Natural killer cell (primary cell): ENCODE results near the gene TNFSF12. TPM values are rescaled to one million over a fixed set of nuclear protein-coding genes. Genes with fewer than 3 reads are reported as not detected.

Experiments used
- ATAC-seq, 3 donors: fragments of 150-1000 bp in 2 of 3; fragments of 200-7000 bp in 1 of 3; cut with Tn5 transposase; 1 replicate in 1 of 3; 2 replicates in 2 of 3; pipeline ENCODE4 v1.10.0; 2021; ENCODE audit warnings: mild to moderate bottlenecking in 2 of 3, moderate library complexity in 2 of 3
- DNase-seq, 2 donors: peaks; one replicate each; pipeline versions ENCODE4 v3.0.0 to v3.0.0-alpha.2; 2013 to 2021; ENCODE audit warnings: mixed read lengths in 1 of 2
- H3K27ac ChIP-seq: one replicate; pipeline ENCODE4 v1.5.1; 2013; ENCODE audit warnings: mild to moderate bottlenecking, low read length
- H3K27me3 ChIP-seq: one replicate; pipeline ENCODE4 v1.6.1; 2013; ENCODE audit warnings: low read length; ENCODE audit not compliant: control insufficient read depth, insufficient read depth
- H3K36me3 ChIP-seq: one replicate; pipeline ENCODE4 v1.6.1; 2013; ENCODE audit warnings: low read length; ENCODE audit not compliant: control insufficient read depth, insufficient read depth
- H3K4me1 ChIP-seq: one replicate; pipeline ENCODE4 v1.6.1; 2013; ENCODE audit warnings: low read length; ENCODE audit not compliant: control insufficient read depth, insufficient read depth
- H3K4me3 ChIP-seq: one replicate; pipeline ENCODE4 v1.5.1; 2013; ENCODE audit warnings: low read length
- H3K9me3 ChIP-seq: one replicate; pipeline ENCODE4 v1.6.1; 2013; ENCODE audit warnings: low read length; ENCODE audit not compliant: control insufficient read depth, insufficient read depth
- H3K27ac Mint-ChIP-seq, 2 donors: one replicate each; pipeline ENCODE4 v1.8.0; 2022; ENCODE audit warnings: mild to moderate bottlenecking in 2 of 2, mixed read lengths in 2 of 2, moderate library complexity in 1 of 2
- H3K27me3 Mint-ChIP-seq, 2 donors: one replicate each; pipeline ENCODE4 v1.8.0; 2022; ENCODE audit warnings: low read depth in 2 of 2, mixed read lengths in 2 of 2
- H3K36me3 Mint-ChIP-seq: one replicate; pipeline ENCODE4 v1.8.0; 2022; ENCODE audit warnings: mixed read lengths
- H3K4me1 Mint-ChIP-seq, 2 donors: one replicate each; pipeline ENCODE4 v1.8.0; 2022; ENCODE audit warnings: mixed read lengths in 2 of 2
- H3K4me3 Mint-ChIP-seq: one replicate; pipeline ENCODE4 v1.8.0; 2022; ENCODE audit warnings: mild to moderate bottlenecking, moderate library complexity, mixed read lengths
- H3K9me3 Mint-ChIP-seq, 2 donors: one replicate each; pipeline ENCODE4 v1.8.0; 2022; ENCODE audit warnings: mixed read lengths in 2 of 2
- WGBS: methylation state at CpG from one replicate; pipeline ENCODE4 v1.1.7; 2013; ENCODE audit warnings: missing lambda C conversion rate; ENCODE audit not compliant: insufficient coverage; 5-methylcytosine and 5-hydroxymethylcytosine counted together
- intact Hi-C: fragments of 100-400 bp; cut with micrococcal nuclease; formaldehyde crosslinking; loops from one replicate; pipeline ENCODE4 v1.14.2; 2022
- total RNA-seq, 4 donors: library from RNA; stranded (reverse); fragments of 120-200 nt in 1 of 4; gene quantifications; one replicate each; pipeline versions ENCODE4 v1.2.3 to v1.2.4, GENCODE V29; 2013 to 2022
- TF ChIP-seq, protein P1 (sequence below): fragments of 200-600 bp; IDR thresholded peaks from one replicate; pipeline ENCODE4 v1.8.0; 2022; ENCODE audit warnings: antibody characterized with exemption

TNFSF12 gene
- total RNA-seq, 3 donors from 2014 or later (not counting 1 experiment from before 2014, with no cell fraction given), result 49.1 to 62.6 (median 60.3) TPM

- intact Hi-C loops, result loop anchor here (1.0 to 2.0 kb wide), 2 partner anchors 75 to 310 kb away; no protein-coding TSS in a partner anchor
- ATAC-seq (peak in 1 of 3 donors; percentile 3), DNase-seq (peak in 1 of 2 donors; percentile 23)
- TF ChIP-seq, protein P1, sequence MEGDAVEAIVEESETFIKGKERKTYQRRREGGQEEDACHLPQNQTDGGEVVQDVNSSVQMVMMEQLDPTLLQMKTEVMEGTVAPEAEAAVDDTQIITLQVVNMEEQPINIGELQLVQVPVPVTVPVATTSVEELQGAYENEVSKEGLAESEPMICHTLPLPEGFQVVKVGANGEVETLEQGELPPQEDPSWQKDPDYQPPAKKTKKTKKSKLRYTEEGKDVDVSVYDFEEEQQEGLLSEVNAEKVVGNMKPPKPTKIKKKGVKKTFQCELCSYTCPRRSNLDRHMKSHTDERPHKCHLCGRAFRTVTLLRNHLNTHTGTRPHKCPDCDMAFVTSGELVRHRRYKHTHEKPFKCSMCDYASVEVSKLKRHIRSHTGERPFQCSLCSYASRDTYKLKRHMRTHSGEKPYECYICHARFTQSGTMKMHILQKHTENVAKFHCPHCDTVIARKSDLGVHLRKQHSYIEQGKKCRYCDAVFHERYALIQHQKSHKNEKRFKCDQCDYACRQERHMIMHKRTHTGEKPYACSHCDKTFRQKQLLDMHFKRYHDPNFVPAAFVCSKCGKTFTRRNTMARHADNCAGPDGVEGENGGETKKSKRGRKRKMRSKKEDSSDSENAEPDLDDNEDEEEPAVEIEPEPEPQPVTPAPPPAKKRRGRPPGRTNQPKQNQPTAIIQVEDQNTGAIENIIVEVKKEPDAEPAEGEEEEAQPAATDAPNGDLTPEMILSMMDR, result no peak
- Mint-ChIP-seq H3K36me3 (peaks cover 7% of the 10 kb centered on the region), H3K4me1 (peaks cover 0 to under 1% of the 10 kb centered on the region in 2 donors), H3K4me3 (no peak within 1 kb of the TSS), H3K27me3 (no peaks in the 10 kb centered on the region), H3K27ac (peak within 1 kb of the TSS; percentile 4 to 46), H3K9me3 (no peaks in the 10 kb centered on the region)
- 83% methylated on average over 22 of the region's 24 CpGs for WGBS
- Histone ChIP-seq H3K4me1 (peaks cover 8% of the 10 kb centered on the region), H3K27me3 (no peaks in the 10 kb centered on the region), H3K4me3 (no peak within 1 kb of the TSS), H3K27ac (no peak within 1 kb of the TSS), H3K36me3 (peaks cover 48% of the 10 kb centered on the region), H3K9me3 (no peaks in the 10 kb centered on the region)
Observed at GRCh38 chr17:7589891-7590691, 41.2 kb downstream of the TNFSF12 start, which contains the start of gene SOX15. Gene SOX15 (minus strand): TSS chr17:7590094. CDS start chr17:7589676, 418 bp downstream.

- ATAC-seq (no peak), DNase-seq (no peak)
- H3K27ac ChIP-seq, result no peak overlapping the region
- H3K4me1 Mint-ChIP-seq, result no peaks in the 10 kb centered on the region
- peak overlapping the region; percentile 4 to 46 for H3K27ac Mint-ChIP-seq
- no peak overlapping the region for H3K4me3 ChIP-seq
- H3K36me3 Mint-ChIP-seq, result peaks cover 14% of the 10 kb centered on the region
- intact Hi-C loops, result no loop called here
- H3K9me3 Mint-ChIP-seq, result no peaks in the 10 kb centered on the region
- 93% methylated on average over 4 of the region's 4 CpGs for WGBS
- H3K4me3 Mint-ChIP-seq, result no peak overlapping the region
- H3K4me1 ChIP-seq, result peaks cover 8% of the 10 kb centered on the region
- H3K27me3 Mint-ChIP-seq, result no peaks in the 10 kb centered on the region
- H3K36me3 ChIP-seq, result peaks cover 54% of the 10 kb centered on the region
- H3K9me3 ChIP-seq, result no peaks in the 10 kb centered on the region
- TF ChIP-seq, protein P1, result no peak
- H3K27me3 ChIP-seq, result no peaks in the 10 kb centered on the region
Observed at GRCh38 chr17:7590743-7591142, 41.9 kb downstream of the TNFSF12 start.

GRCh38 chr17:7591596-7591995 is 42.7 kb downstream of the TNFSF12 start:
- H3K27me3 ChIP-seq, result no peaks in the 10 kb centered on the region
- H3K4me3 ChIP-seq, result no peak overlapping the region
- TF ChIP-seq, protein P1, result no peak
- no peak for DNase-seq
- 100% methylated on average over 1 of the region's 5 CpGs for WGBS
- no peak overlapping the region for H3K4me3 Mint-ChIP-seq
- no peaks in the 10 kb centered on the region for H3K9me3 ChIP-seq
- no peaks in the 10 kb centered on the region for H3K4me1 Mint-ChIP-seq
- intact Hi-C loops, result no loop called here
- H3K27ac Mint-ChIP-seq, result peak overlapping the region in 1 of 2 donors; percentile 4
- no peaks in the 10 kb centered on the region for H3K9me3 Mint-ChIP-seq
- H3K27me3 Mint-ChIP-seq, result no peaks in the 10 kb centered on the region
- ATAC-seq, result no peak
- peaks cover 8% of the 10 kb centered on the region for H3K4me1 ChIP-seq
- peaks cover 62% of the 10 kb centered on the region for H3K36me3 ChIP-seq
- peaks cover 16% of the 10 kb centered on the region for H3K36me3 Mint-ChIP-seq
- H3K27ac ChIP-seq, result no peak overlapping the region
